Upper lobe of left lung (tissue), 4 donors: Measurements from ENCODE around the gene PELI3.

Source experiments
- POLR2A ChIP-seq, 4 donors: fragments of 450-650 bp; IDR thresholded peaks; one replicate each; pipeline ENCODE4 v1.5.1; 2016 to 2017; ENCODE audit warnings: antibody characterized with exemption in 4 of 4, mild to moderate bottlenecking in 2 of 4
- TF ChIP-seq, protein P1 (sequence below), 6 experiments: fragments of 450-650 bp in 4 of 6; fragments of 200-600 bp in 2 of 6; sonication (generic) in 2 of 6; IDR thresholded peaks; one replicate each; pipeline ENCODE4 v1.5.1; 2016 to 2019; ENCODE audit warnings: antibody characterized with exemption in 6 of 6

DNA sequence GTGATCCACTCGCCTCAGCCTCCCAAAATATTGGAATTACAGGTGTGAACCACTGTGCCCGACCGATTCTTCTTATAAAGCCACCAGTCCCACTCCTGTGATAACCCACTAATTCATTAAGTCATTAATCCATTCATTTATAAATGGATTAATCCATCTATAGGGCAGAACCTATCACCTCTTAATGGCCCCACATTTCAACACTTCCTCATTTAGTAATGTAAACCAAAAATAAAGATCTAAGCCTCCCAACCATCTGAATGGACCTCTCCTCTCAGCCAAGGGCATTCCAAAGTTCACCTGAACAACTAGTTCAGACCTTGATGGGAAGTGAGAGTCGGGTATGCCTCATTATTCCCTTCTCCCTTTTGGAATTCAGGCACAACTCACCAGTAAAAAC, 18.2 kb upstream of the PELI3 start:
- TF ChIP-seq, protein P1, sequence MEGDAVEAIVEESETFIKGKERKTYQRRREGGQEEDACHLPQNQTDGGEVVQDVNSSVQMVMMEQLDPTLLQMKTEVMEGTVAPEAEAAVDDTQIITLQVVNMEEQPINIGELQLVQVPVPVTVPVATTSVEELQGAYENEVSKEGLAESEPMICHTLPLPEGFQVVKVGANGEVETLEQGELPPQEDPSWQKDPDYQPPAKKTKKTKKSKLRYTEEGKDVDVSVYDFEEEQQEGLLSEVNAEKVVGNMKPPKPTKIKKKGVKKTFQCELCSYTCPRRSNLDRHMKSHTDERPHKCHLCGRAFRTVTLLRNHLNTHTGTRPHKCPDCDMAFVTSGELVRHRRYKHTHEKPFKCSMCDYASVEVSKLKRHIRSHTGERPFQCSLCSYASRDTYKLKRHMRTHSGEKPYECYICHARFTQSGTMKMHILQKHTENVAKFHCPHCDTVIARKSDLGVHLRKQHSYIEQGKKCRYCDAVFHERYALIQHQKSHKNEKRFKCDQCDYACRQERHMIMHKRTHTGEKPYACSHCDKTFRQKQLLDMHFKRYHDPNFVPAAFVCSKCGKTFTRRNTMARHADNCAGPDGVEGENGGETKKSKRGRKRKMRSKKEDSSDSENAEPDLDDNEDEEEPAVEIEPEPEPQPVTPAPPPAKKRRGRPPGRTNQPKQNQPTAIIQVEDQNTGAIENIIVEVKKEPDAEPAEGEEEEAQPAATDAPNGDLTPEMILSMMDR (IDR thresholded peaks at IDR 0.05): no peak
- no peak for TF ChIP-seq POLR2A (IDR thresholded peaks at IDR 0.05)
